SK-N-SH treated with all-trans-retinoic acid at 6 μM for 48 hours (cell line): ENCODE results near the gene OCLN.
"Not testable (repeated sequence)": the region's sequence is repeated elsewhere in the genome, so short reads cannot be mapped to it uniquely, and the experiment has no call there.

ENCODE experiments used
- ATAC-seq: fragments of 200-7000 bp; cut with Tn5 transposase; 3 replicates; pipeline ENCODE4 v1.9.1; 2020; ENCODE audit warnings: mild to moderate bottlenecking, moderate library complexity
- OSR1 ChIP-seq: fragments of 250-450 bp; sonication (Bioruptor Pico); IDR thresholded peaks from 2 replicates; pipeline ENCODE4 v1.8.0; 2022; ENCODE audit warnings: moderate library complexity, mild to moderate bottlenecking, inconsistent platforms
- TF ChIP-seq, protein P1 (sequence below): fragments of 250-450 bp; sonication (Bioruptor Pico); IDR thresholded peaks from 2 replicates; pipeline ENCODE4 v1.5.0; 2020; ENCODE audit warnings: mild to moderate bottlenecking, moderate library complexity
- TF ChIP-seq, protein P2 (sequence below): fragments of 250-450 bp; sonication (Bioruptor Pico); IDR thresholded peaks from 2 replicates; pipeline ENCODE4 v1.5.1; 2021; ENCODE audit warnings: mild to moderate bottlenecking, moderate library complexity

The OCLN gene

DNA sequence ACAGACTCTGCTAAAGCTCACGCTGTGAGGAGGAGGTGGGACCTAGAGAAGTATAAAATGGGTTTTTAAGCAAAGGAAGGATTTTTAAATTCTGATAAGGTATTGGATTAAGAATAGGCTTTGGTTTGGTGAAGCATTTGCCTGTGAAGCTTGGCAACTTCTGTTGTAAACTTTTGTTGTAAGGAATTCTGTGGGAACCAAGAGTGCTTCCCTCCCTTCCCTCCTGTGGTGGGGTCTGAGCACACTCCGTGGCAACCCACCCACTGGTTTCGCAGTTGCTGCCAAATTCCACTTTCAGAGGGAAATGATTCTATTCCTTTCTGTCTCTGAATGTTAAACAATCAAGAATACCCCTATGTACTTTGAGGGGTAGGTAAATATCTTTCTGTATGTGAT lies 38.8 kb downstream of the OCLN start (continued):
- TF ChIP-seq, protein P1, sequence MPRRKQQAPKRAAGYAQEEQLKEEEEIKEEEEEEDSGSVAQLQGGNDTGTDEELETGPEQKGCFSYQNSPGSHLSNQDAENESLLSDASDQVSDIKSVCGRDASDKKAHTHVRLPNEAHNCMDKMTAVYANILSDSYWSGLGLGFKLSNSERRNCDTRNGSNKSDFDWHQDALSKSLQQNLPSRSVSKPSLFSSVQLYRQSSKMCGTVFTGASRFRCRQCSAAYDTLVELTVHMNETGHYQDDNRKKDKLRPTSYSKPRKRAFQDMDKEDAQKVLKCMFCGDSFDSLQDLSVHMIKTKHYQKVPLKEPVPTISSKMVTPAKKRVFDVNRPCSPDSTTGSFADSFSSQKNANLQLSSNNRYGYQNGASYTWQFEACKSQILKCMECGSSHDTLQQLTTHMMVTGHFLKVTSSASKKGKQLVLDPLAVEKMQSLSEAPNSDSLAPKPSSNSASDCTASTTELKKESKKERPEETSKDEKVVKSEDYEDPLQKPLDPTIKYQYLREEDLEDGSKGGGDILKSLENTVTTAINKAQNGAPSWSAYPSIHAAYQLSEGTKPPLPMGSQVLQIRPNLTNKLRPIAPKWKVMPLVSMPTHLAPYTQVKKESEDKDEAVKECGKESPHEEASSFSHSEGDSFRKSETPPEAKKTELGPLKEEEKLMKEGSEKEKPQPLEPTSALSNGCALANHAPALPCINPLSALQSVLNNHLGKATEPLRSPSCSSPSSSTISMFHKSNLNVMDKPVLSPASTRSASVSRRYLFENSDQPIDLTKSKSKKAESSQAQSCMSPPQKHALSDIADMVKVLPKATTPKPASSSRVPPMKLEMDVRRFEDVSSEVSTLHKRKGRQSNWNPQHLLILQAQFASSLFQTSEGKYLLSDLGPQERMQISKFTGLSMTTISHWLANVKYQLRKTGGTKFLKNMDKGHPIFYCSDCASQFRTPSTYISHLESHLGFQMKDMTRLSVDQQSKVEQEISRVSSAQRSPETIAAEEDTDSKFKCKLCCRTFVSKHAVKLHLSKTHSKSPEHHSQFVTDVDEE (CRISPR knock-in tag) = no peak
- no peak for TF ChIP-seq OSR1 (CRISPR knock-in tag)
- TF ChIP-seq, protein P2, sequence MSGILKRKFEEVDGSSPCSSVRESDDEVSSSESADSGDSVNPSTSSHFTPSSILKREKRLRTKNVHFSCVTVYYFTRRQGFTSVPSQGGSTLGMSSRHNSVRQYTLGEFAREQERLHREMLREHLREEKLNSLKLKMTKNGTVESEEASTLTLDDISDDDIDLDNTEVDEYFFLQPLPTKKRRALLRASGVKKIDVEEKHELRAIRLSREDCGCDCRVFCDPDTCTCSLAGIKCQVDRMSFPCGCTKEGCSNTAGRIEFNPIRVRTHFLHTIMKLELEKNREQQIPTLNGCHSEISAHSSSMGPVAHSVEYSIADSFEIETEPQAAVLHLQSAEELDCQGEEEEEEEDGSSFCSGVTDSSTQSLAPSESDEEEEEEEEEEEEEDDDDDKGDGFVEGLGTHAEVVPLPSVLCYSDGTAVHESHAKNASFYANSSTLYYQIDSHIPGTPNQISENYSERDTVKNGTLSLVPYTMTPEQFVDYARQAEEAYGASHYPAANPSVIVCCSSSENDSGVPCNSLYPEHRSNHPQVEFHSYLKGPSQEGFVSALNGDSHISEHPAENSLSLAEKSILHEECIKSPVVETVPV (CRISPR knock-in tag) = no peak

DNA sequence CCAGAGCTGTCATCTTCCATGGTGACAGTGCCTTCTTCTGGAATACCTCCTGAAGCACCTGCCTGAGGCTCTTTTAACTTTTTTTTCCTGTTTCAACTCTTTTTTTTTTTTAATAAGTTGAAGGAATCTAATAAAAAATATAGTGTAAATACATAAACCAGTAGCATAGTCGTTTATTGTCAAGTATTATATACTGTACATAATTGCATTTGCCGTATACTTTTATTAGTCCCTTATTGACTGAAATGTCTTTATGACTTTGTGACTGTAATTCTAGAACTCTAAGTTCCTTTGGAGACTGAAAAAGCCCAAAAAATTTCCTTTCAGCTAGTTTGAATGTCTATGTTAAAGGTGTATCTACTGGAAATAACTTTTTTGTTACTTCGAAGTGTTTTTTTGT lies 45.3 kb downstream of the OCLN start:
- ATAC-seq = not testable (repeated sequence)

DNA sequence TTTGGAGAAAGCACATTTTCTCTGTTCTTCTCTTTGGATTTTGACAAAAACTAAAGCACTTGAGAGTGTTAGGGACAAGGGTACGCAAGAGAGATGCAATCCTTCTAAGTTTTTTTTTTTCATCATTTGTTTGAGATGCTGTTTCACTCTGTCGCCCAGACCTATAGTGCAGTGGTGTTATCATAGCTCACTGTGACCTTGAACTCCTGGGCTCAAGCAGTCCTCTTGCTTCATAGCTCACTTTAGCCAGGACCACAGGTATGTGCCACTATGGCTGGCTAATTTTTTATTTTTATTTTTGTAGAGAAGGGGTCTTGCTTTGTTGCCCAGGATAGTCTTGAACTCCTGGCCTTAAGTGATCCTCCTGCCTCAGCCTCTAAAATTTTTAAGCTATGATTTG lies 46.1 kb downstream of the OCLN start:
- not testable (repeated sequence) for ATAC-seq

DNA sequence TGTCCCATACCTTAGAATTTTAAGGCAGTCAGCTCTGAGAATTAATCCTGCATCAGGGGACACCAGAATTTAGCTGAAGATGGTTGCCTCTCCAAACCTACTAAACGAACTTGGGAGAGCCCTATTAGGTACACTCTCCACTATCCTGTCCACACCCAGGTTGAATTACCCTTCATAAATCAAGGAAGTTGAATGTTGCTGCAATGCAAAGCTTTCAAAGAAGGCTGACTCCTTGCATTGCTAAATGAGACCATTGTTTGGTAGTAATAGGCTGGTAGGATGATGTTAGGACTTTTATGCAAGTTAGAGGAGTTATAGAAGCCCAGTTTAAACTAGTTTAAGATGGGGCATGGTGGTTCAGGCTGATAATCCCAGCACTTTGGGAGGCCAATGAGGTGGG lies 48.8 kb downstream of the OCLN start:
- ATAC-seq = not testable (repeated sequence)

DNA sequence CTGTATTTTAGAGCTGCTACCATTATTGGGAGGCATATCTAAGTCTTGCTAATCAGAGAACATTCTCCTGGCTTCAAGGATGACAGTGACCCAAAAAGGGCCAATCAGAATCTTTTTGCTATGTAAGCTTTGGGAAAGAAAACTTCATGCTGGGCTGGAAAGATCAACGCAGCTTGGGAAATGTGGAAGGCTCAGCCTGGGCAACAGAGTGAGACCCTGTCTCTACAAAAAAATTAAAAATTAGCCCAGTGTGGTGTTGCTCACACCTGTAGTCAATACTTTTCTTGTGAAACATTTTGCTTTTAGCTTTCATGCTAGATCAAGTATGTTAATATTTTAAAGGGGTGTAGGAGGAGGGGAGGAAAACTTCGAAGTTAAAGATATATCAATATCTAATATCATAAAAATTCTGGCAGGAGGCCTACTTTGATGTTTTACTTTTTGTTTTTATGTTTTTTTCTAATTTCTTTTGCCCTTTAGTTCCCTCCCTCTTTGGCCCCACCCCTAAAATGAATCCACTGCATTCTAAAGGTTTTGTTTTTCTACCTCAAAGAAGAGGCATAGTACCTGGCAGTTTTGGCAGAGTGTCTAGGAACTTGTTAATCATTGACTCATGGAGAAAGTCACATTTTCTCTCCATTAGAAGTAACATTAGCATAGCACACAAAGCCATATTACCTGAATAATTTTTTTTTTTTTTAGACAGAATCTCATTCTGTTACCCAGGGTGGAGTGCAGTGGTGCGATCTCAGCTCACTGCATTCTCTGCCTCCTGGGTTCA lies 50.4 kb downstream of the OCLN start:
- ATAC-seq = not testable (repeated sequence)

DNA sequence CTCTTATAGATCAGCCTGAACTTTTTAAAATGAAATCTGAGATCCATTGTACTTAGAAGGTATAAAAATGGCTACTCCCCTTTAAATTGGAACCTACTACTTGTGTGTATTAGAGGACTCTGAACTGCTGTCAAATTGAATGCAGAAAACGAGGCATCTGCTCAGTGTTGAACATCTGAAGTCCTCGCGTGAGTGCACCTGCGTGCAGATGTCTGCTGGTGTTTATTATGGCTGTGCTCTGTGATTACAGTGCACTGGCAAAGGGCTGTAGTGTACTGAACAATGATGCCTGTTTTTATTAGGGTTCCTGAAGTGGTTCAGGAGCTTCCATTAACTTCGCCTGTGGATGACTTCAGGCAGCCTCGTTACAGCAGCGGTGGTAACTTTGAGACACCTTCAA lies 52.0 kb downstream of the OCLN start:
- ATAC-seq = not testable (repeated sequence)

DNA sequence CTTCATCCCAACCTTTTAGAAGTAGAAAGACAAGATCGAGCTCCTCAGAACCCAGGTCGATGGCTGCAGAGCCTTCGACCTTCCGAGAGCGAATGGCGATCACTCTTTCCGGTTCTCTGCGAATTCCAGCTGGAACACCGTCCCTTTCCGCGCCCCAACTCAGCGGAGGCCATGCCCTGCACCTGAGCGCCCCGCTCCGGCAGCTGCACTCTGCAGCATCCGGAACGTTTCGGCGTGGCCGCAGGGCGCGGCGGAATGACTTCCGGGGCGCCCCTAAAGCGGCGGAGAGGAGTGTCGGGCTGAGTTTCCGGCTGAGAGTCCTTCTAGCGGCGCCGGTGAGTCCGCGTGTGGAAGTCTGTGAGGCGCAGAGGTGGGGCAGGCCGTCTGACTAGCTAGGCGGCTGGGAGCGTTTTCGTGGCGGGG lies 67.3 kb downstream of the OCLN start, which contains the start of gene GTF2H2C:
TSS of gene GTF2H2C (plus strand) at position 284 of the 423 bp plus-strand sequence. CDS start 4,942 bp downstream, outside the sequence.
- peak; percentile 99 for ATAC-seq

DNA sequence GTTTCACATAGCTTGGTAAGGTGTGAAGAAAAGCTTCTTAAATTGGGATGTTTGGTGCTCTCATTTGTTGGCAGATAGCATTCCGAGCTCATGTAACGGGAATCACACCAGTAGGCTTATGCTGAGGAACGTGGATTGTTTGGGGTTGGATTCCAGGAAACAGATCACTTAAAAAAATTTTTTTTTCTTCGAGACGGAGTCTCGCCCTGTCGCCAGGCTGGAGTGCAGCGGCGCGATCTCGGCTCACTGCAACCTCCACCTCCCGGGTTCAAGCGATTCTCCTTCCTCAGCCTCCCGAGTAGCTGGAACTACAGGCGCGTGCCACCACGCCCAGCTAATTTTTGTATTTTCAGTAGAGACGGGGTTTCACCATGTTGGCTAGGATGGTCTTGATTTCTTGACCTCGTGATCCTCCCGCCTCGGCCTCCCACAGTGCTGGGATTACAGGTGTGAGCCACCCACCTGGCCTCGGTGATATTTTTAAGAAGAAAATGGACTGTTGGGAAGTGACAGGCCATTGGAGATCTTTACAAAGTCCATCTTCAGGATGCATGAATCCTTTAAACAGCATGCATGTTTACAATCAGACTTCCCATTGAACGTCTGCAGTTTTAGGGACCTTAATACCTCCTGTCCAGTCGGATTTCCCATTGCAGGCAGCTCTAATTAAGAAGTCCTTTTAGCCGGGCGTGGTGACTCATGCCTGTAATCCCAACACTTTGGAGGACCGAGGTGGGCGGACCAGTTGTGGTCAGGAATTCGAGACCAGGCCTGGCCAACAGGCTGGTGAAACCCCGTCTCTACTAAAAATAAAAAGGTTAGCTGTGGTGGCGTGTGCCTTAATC lies 68.2 kb downstream of the OCLN start:
- peak; percentile 41 for ATAC-seq

DNA sequence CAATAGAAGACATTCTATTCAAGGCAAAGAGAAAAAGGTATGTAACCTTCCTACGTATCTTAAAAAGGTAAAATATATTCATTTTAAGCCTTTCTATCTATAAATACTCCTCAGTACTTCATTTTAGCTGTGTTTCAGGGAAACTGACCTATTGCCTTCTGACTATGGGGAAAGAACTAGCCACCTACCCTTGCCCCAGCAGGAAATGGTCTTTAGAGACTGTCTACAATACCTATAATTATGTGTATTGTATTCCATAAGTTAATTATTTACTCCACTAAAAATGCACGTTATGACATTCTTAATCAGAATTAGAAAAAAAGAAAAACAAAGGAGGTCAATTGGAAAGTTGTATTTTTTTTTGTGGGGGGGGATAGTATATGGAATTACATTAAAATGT lies 73.6 kb downstream of the OCLN start:
- ATAC-seq = not testable (repeated sequence)

DNA sequence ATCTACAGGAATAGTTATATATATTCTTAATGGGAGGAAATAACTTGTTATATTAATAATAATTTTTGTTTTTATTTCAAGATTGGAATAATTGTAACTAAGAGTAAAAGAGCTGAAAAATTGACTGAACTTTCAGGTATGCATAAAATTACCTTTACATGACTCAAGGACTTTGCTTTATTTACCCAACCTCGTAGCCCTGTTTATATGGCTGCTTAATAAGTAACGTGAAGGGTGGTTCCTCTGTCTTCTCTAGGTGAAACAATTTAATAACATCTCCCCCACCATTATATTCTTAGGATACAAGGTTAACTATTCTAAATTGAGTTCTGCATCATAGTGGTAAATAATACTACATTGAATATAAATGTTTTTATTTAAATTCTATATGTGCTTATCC lies 75.5 kb downstream of the OCLN start:
- ATAC-seq = not testable (repeated sequence)

DNA sequence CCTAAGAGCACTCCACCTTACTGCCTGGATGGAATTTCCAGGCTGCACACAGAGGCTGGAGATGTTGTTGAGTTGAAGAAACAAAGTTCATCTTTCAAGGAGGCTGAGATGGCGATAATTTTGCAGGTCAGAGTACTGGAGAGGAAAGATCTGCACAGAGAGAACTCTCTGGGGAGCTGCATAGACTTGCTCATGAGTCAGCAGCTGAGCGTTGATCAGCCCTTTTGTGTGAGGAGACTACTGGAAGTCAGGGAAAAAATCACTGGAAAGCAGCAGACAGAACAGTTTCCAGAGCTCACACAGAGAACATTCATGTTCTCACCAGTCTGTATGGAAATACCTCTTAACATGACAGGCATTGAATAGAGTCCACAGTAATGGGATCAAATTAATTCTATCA lies 90.8 kb downstream of the OCLN start:
- not testable (repeated sequence) for ATAC-seq

DNA sequence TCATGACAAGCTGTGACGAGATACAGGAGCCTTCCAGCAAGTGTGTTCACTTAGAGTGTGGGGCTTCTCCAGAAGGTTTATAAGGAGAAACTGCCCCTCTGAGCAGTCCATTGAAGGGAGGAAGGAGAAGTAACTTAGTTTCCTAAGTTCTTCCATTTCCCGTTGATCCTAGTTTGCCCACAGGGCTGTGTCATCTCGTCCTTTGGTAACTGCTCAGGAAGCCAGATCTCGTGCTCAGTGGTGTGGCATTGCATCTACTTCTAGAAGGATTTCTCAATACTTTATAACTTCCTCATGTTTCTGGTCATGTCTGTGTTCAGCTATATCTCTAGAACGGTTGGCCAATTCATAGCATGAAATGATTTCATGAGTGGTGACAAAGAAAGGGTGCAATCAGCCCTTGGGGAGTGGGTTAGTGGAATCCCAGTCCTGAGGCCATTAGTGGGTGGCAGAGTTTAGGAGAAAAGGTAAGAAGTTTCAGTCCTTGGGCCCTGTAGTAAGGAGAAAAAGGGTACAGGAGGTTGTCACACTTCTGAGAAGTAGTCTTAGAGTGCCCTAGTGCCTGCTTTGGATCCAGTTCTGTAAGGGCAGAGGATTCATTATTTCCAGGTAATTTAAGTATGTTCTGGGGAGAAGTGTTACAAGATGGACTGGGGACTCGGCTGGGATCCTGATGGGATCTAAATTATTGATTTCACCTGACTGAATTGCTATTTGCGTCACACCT lies 103.7 kb downstream of the OCLN start:
- not testable (repeated sequence) for ATAC-seq

DNA sequence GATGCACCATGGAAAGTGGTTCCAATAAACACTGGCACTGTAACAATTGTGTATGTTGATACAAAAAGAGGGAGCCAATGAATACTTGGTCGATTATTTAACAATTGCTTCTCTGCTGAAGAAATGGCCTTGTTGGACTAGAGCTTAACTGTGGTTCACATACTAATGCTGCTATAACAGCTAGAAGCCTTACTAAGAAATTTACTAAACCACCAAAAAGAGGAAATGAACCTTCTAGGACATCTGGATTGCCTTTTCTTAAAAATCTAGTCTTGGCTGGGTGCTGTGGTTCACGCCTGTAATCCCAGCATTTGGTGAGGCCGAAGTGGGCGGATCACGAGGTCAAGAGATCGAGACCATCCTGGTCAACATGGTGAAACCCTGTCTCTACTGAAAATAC lies 109.4 kb downstream of the OCLN start:
- ATAC-seq = not testable (repeated sequence)

DNA sequence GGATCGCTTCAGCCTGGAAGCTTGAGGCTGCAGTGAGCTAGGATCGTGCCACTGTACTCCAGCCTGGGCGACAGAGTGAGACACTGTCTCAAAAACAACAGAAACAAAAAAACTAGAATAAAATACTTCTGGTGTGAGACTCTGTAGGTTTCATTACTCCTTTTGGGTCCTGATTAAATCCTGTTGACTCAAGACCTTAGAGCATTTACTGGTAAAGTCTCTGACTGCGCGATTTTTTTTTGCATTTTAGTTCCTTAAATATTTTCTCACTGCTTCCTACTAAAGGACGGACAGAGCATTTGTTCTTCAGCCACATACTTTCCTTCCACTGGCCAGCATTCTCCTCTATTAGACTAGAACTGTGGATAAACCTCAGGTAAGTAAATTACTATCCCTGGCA lies 114.2 kb downstream of the OCLN start:
- ATAC-seq = not testable (repeated sequence)
